Measurements from ENCODE around the gene NRXN2. TPM values are rescaled to one million over a fixed set of nuclear protein-coding genes. Genes with fewer than 3 reads are reported as not detected.

The NRXN2 gene
- total RNA-seq, 1 experiment from 2014 or later = 0.14 TPM

GRCh38 chr11:64591257-64592233 is 131.5 kb downstream of the NRXN2 start:
- no peak for DNase-seq (ENCODE audit: low spot score)

- no peak for DNase-seq (ENCODE audit: low spot score)
Measured at GRCh38 chr11:64590763-64591221, 132.2 kb downstream of the NRXN2 start, which contains the start of gene SLC22A12. Gene SLC22A12, plus strand, starts transcription at chr11:64591220. Its CDS starts 337 bp downstream, at chr11:64591557.

- DNase-seq (ENCODE audit: low spot score) = no peak
Measured at GRCh38 chr11:64588701-64589100, 134.3 kb downstream of the NRXN2 start.

- no peak for DNase-seq (ENCODE audit: low spot score)
Measured at GRCh38 chr11:64586366-64586765, 136.6 kb downstream of the NRXN2 start.

GRCh38 chr11:64585150-64585549 is 137.8 kb downstream of the NRXN2 start:
- no peak for DNase-seq (ENCODE audit: low spot score)

- DNase-seq (ENCODE audit: low spot score) = no peak
Measured at GRCh38 chr11:64583296-64584262, 139.4 kb downstream of the NRXN2 start.

- DNase-seq (ENCODE audit: low spot score) = no peak
Measured at GRCh38 chr11:64582885-64583284, 140.1 kb downstream of the NRXN2 start.

- no peak for DNase-seq (ENCODE audit: low spot score)
Measured at GRCh38 chr11:64581057-64581523, 141.9 kb downstream of the NRXN2 start.

- DNase-seq (ENCODE audit: low spot score) = no peak
Measured at GRCh38 chr11:64580412-64580811, 142.6 kb downstream of the NRXN2 start.

- DNase-seq (ENCODE audit: low spot score) = no peak
Measured at GRCh38 chr11:64577202-64577601, 145.8 kb downstream of the NRXN2 start.

- DNase-seq (ENCODE audit: low spot score) = no peak
Measured at GRCh38 chr11:64572143-64572542, 150.9 kb downstream of the NRXN2 start.

- DNase-seq (ENCODE audit: low spot score) = no peak
Measured at GRCh38 chr11:64571410-64572091, 151.4 kb downstream of the NRXN2 start.

GRCh38 chr11:64571050-64571409 is 152.0 kb downstream of the NRXN2 start:
- DNase-seq (ENCODE audit: low spot score) = no peak

GRCh38 chr11:64570341-64570740 is 152.7 kb downstream of the NRXN2 start:
- DNase-seq (ENCODE audit: low spot score) = no peak

- DNase-seq (ENCODE audit: low spot score) = no peak
Measured at GRCh38 chr11:64569300-64569970, 153.6 kb downstream of the NRXN2 start.

- DNase-seq (ENCODE audit: low spot score) = no peak
Measured at GRCh38 chr11:64568584-64569140, 154.3 kb downstream of the NRXN2 start.

- no peak for DNase-seq (ENCODE audit: low spot score)
Measured at GRCh38 chr11:64568041-64568571, 154.9 kb downstream of the NRXN2 start.

- DNase-seq (ENCODE audit: low spot score) = no peak
Measured at GRCh38 chr11:64566915-64567891, 155.8 kb downstream of the NRXN2 start.

All from A172 (cell line).